IMR-90 (cell line): ENCODE data around the gene DLG4.

ENCODE experiments used
- CEBPB ChIP-seq: IDR thresholded peaks from 2 replicates; pipeline ENCODE4 v1.6.1; 2012; ENCODE audit warnings: low read depth, low read length, improper control_type of control experiment
- FOS ChIP-seq: fragments of 150-350 bp; IDR thresholded peaks from 2 replicates; pipeline ENCODE4 v1.6.1; 2016; ENCODE audit warnings: low read depth, low read length
- MAFK ChIP-seq: IDR thresholded peaks from 2 replicates; pipeline ENCODE4 v1.6.1; 2012; ENCODE audit warnings: low read depth, low read length, improper control_type of control experiment
- NFE2L2 ChIP-seq: fragments of 150-350 bp; IDR thresholded peaks from 2 replicates; pipeline ENCODE4 v1.6.1; 2016; ENCODE audit warnings: low read depth, mild to moderate bottlenecking, low read length
- POLR2A ChIP-seq: IDR thresholded peaks from 2 replicates; pipeline ENCODE4 v1.6.1; 2012; ENCODE audit warnings: mild to moderate bottlenecking, low read depth, low read length
- RAD21 ChIP-seq: IDR thresholded peaks from 2 replicates; pipeline ENCODE4 v1.6.1; 2012; ENCODE audit warnings: low read length, improper control_type of control experiment
- TF ChIP-seq, protein P1 (sequence below): conservative IDR thresholded peaks from 2 replicates; pipeline ENCODE4 v1.5.1; 2012; ENCODE audit warnings: mild to moderate bottlenecking, low read depth, low read length, improper control_type of control experiment
- TF ChIP-seq, protein P2 (sequence below): fragments of 150-350 bp; IDR thresholded peaks from 2 replicates; pipeline ENCODE4 v1.6.1; 2017; ENCODE audit warnings: mild to moderate bottlenecking, antibody characterized with exemption, low read length, low read depth

- TF ChIP-seq CEBPB (no peak), POLR2A (0 out of 2 replicates have a peak, but pooled peaks have one; percentile 29), FOS (no peak), NFE2L2 (no peak), MAFK (no peak), RAD21 (no peak)
- TF ChIP-seq, protein P1, sequence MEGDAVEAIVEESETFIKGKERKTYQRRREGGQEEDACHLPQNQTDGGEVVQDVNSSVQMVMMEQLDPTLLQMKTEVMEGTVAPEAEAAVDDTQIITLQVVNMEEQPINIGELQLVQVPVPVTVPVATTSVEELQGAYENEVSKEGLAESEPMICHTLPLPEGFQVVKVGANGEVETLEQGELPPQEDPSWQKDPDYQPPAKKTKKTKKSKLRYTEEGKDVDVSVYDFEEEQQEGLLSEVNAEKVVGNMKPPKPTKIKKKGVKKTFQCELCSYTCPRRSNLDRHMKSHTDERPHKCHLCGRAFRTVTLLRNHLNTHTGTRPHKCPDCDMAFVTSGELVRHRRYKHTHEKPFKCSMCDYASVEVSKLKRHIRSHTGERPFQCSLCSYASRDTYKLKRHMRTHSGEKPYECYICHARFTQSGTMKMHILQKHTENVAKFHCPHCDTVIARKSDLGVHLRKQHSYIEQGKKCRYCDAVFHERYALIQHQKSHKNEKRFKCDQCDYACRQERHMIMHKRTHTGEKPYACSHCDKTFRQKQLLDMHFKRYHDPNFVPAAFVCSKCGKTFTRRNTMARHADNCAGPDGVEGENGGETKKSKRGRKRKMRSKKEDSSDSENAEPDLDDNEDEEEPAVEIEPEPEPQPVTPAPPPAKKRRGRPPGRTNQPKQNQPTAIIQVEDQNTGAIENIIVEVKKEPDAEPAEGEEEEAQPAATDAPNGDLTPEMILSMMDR = no peak
- TF ChIP-seq, protein P2, sequence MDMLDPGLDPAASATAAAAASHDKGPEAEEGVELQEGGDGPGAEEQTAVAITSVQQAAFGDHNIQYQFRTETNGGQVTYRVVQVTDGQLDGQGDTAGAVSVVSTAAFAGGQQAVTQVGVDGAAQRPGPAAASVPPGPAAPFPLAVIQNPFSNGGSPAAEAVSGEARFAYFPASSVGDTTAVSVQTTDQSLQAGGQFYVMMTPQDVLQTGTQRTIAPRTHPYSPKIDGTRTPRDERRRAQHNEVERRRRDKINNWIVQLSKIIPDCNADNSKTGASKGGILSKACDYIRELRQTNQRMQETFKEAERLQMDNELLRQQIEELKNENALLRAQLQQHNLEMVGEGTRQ = no peak
Observed at GRCh38 chr17:7215652-7216180, 3.9 kb downstream of the DLG4 start.
